ENCODE data around the gene CADM3.

GRCh38 chr1:159229896-159230295, 58.5 kb downstream of the CADM3 start:
- TF ChIP-seq REST (IDR thresholded peaks at IDR 0.05; ENCODE audit: insufficient read depth in 1 of 2, low read depth in 2 of 2, low read length in 2 of 2): no peak
- no peak for TF ChIP-seq POLR2AphosphoS5 (IDR thresholded peaks at IDR 0.05; ENCODE audit: low read depth, low read length)
- no peak for TF ChIP-seq TAF1 (IDR thresholded peaks at IDR 0.05; ENCODE audit: borderline replicate concordance, insufficient read depth, low read length)
- TF ChIP-seq FOXP2 (optimal IDR thresholded peaks at IDR 0.05; ENCODE audit: borderline replicate concordance, extremely low read depth, extremely low read length, insufficient read depth): no peak
- no peak for TF ChIP-seq SIN3A (IDR thresholded peaks at IDR 0.05; ENCODE audit: borderline replicate concordance, insufficient read depth, low read length)
